Endodermal cell (in vitro differentiated cells): Measurements from ENCODE around the gene GOLGB1. TPM values are rescaled to one million over a fixed set of nuclear protein-coding genes. Genes with fewer than 3 reads are reported as not detected.
"Not testable (repeated sequence)": the region's sequence is repeated elsewhere in the genome, so short reads cannot be mapped to it uniquely, and the experiment has no call there.

Experiments
- DNase-seq: peaks from one replicate; pipeline ENCODE4 v3.0.0-alpha.2; 2017
- H3K27ac ChIP-seq: 2 replicates; pipeline ENCODE4 v1.5.1; 2013; ENCODE audit warnings: mild to moderate bottlenecking, low read depth, low read length, moderate library complexity
- H3K27me3 ChIP-seq: 2 replicates; pipeline ENCODE4 v1.6.1; 2013; ENCODE audit warnings: mild to moderate bottlenecking, low read length, moderate library complexity; ENCODE audit not compliant: insufficient read depth, control insufficient read depth, poor library complexity, severe bottlenecking
- H3K36me3 ChIP-seq: 2 replicates; pipeline ENCODE4 v1.7.0; 2013; ENCODE audit warnings: mild to moderate bottlenecking, low read length, moderate library complexity; ENCODE audit not compliant: control insufficient read depth, insufficient read depth
- H3K4me1 ChIP-seq: one replicate; pipeline ENCODE4 v1.7.0; 2013; ENCODE audit warnings: low read length; ENCODE audit not compliant: control insufficient read depth, insufficient read depth
- H3K4me3 ChIP-seq: 2 replicates; pipeline ENCODE4 v1.5.1; 2013; ENCODE audit warnings: mild to moderate bottlenecking, low read length, moderate library complexity
- H3K9ac ChIP-seq: 2 replicates; pipeline ENCODE4 v1.6.1; 2013; ENCODE audit warnings: mild to moderate bottlenecking, low read length, moderate library complexity; ENCODE audit not compliant: poor library complexity, severe bottlenecking; ENCODE audit errors: extremely low read depth
- H3K9me3 ChIP-seq: 2 replicates; pipeline ENCODE4 v1.6.1; 2013; ENCODE audit warnings: mild to moderate bottlenecking, low read length, moderate library complexity; ENCODE audit not compliant: control insufficient read depth
- H3K27ac Mint-ChIP-seq: 2 replicates; pipeline ENCODE4 v1.8.0; 2020; ENCODE audit warnings: mixed read lengths
- H3K27me3 Mint-ChIP-seq: 2 replicates; pipeline ENCODE4 v1.8.0; 2021; ENCODE audit warnings: mild to moderate bottlenecking, mixed read lengths; ENCODE audit not compliant: insufficient read depth
- H3K36me3 Mint-ChIP-seq: 2 replicates; pipeline ENCODE4 v1.8.0; 2020; ENCODE audit warnings: low read depth, mixed read lengths
- H3K4me1 Mint-ChIP-seq: 2 replicates; pipeline ENCODE4 v1.8.0; 2020; ENCODE audit warnings: mixed read lengths
- H3K4me3 Mint-ChIP-seq: 2 replicates; pipeline ENCODE4 v1.8.0; 2020; ENCODE audit warnings: mild to moderate bottlenecking, moderate library complexity, mixed read lengths
- H3K9me3 Mint-ChIP-seq: 2 replicates; pipeline ENCODE4 v1.8.0; 2020; ENCODE audit warnings: mild to moderate bottlenecking, mixed read lengths
- WGBS, 2 experiments: methylation state at CpG; one replicate each; pipeline versions ENCODE4 v1.1.5 to v1.1.7; 2013; ENCODE audit warnings: missing lambda C conversion rate in 2 of 2, mixed read lengths in 1 of 2; ENCODE audit not compliant: insufficient coverage in 1 of 2, insufficient read length in 1 of 2; 5-methylcytosine and 5-hydroxymethylcytosine counted together
- total RNA-seq, 2 donors: library from RNA; stranded (reverse); fragmentation: NEBNext Ultra II Directional in 1 of 2; extraction: Animal tissue kit (Norgen Biotek cat#: 25700) in 1 of 2; gene quantifications; 2 replicates in 1 of 2; 3 replicates in 1 of 2; pipeline ENCODE4 v1.2.1, GENCODE V29; 2021
- TF ChIP-seq, protein P1 (sequence below): fragments of 200-600 bp; sonication (generic); conservative IDR thresholded peaks from 2 replicates; pipeline ENCODE4 v1.5.0; 2021; ENCODE audit warnings: antibody characterized with exemption, mild to moderate bottlenecking

GOLGB1 gene
- total RNA-seq, 2 donors from 2014 or later = 47.8 to 53.0 TPM

- Mint-ChIP-seq H3K4me3 (no peak overlapping the region), H3K9me3 (no peaks in the 10 kb centered on the region), H3K27ac (no peak overlapping the region), H3K27me3 (peaks cover 15% of the 10 kb centered on the region), H3K4me1 (peaks cover 5% of the 10 kb centered on the region), H3K36me3 (no peaks in the 10 kb centered on the region)
- H3K27ac ChIP-seq = no peak overlapping the region
- DNase-seq = no peak
- peaks cover 5% of the 10 kb centered on the region for H3K4me1 ChIP-seq
- peak overlapping the region; percentile 67 for H3K9ac ChIP-seq
- TF ChIP-seq, protein P1, sequence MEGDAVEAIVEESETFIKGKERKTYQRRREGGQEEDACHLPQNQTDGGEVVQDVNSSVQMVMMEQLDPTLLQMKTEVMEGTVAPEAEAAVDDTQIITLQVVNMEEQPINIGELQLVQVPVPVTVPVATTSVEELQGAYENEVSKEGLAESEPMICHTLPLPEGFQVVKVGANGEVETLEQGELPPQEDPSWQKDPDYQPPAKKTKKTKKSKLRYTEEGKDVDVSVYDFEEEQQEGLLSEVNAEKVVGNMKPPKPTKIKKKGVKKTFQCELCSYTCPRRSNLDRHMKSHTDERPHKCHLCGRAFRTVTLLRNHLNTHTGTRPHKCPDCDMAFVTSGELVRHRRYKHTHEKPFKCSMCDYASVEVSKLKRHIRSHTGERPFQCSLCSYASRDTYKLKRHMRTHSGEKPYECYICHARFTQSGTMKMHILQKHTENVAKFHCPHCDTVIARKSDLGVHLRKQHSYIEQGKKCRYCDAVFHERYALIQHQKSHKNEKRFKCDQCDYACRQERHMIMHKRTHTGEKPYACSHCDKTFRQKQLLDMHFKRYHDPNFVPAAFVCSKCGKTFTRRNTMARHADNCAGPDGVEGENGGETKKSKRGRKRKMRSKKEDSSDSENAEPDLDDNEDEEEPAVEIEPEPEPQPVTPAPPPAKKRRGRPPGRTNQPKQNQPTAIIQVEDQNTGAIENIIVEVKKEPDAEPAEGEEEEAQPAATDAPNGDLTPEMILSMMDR = no peak
- no peaks in the 10 kb centered on the region for H3K9me3 ChIP-seq
- WGBS, 2 experiments = 0% methylated on average over 4 to 9 of the region's 9 CpGs
- no peaks in the 10 kb centered on the region for H3K36me3 ChIP-seq
- peaks cover 28% of the 10 kb centered on the region for H3K27me3 ChIP-seq
- peak overlapping the region; percentile 86 for H3K4me3 ChIP-seq
Measured at GRCh38 chr3:121750087-121750415, 510 bp upstream of the GOLGB1 start.

DNA sequence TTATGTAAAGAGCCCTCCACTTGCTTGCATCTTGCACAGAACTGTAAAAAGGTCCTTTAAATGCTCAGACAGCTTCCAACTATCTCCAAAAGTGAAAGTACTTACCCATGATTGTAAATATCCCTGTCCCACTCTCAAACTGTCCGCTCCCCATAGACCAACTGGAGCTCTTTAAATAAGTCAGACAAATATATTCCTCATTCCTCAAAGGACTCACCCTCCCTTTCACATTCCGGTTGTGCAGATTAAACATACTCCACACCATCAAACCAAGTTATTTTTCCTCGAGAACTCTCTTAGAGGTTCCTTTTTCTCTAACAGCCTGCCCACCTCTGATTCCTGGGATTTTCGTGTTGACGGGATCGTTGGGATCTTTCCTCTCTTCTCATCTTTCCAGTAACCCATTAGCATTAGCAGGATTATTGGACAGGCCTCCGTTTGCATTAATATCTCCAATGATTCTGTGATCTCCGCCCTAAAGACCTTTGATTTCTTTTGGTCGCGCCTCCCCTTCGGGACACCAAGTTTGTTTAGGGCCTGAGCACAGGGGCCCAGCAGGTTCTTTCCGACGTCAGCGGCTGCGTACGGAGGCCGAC, 763 bp downstream of the GOLGB1 start:
- no peak for DNase-seq
- 5 to 9% methylated on average over 11 to 17 of the region's 17 CpGs for WGBS, 2 experiments
- H3K27ac ChIP-seq = peak overlapping the region; percentile 87

DNA sequence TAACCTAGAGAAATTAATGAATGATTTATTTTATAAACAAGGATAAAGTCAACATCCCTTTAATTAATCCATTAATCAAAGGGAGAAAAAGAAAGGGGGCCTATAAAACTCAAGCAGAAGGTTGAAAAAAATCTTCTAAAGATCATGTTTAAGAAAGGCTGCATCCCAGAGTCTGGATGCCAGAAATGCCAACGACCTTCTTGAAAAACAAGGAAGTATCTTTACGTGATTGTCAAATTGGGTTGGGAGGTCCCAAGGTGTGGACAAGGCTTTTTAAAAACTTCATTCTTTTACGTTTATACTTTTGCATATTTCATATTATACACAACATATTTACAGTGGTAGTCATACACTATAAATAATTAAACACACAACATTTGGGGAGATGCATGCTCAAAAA, 1.6 kb downstream of the GOLGB1 start:
- peaks cover 3% of the 10 kb centered on the region for H3K9me3 Mint-ChIP-seq
- Histone ChIP-seq H3K4me3 (peak overlapping the region; percentile 86), H3K9me3 (peaks cover 3% of the 10 kb centered on the region), H3K4me1 (peaks cover 5% of the 10 kb centered on the region), H3K27ac (no peak overlapping the region), H3K9ac (peak overlapping the region; percentile 98), H3K27me3 (peaks cover 12% of the 10 kb centered on the region), H3K36me3 (peaks cover 4% of the 10 kb centered on the region)
- H3K27ac Mint-ChIP-seq = no peak overlapping the region
- no peak for DNase-seq
- WGBS, 2 experiments = 45 to 63% methylated on average over 2 to 3 of the region's 3 CpGs
- peaks cover 5% of the 10 kb centered on the region for H3K4me1 Mint-ChIP-seq
- TF ChIP-seq, protein P1 = no peak
- H3K27me3 Mint-ChIP-seq = peaks cover 11% of the 10 kb centered on the region
- H3K36me3 Mint-ChIP-seq = peaks cover 5% of the 10 kb centered on the region
- no peak overlapping the region for H3K4me3 Mint-ChIP-seq

More for the DNA sequence above, 763 bp downstream of the GOLGB1 start:
- Mint-ChIP-seq H3K4me3 (no peak overlapping the region), H3K36me3 (peaks cover 2% of the 10 kb centered on the region), H3K27ac (no peak overlapping the region), H3K9me3 (no peaks in the 10 kb centered on the region), H3K4me1 (peaks cover 5% of the 10 kb centered on the region), H3K27me3 (peaks cover 12% of the 10 kb centered on the region)
- H3K27me3 ChIP-seq = peaks cover 20% of the 10 kb centered on the region
- H3K4me1 ChIP-seq = peaks cover 5% of the 10 kb centered on the region
- H3K36me3 ChIP-seq = no peaks in the 10 kb centered on the region
- peak overlapping the region; percentile 98 for H3K9ac ChIP-seq
- TF ChIP-seq, protein P1 = no peak
- H3K4me3 ChIP-seq = peak overlapping the region; percentile 86
- H3K9me3 ChIP-seq = no peaks in the 10 kb centered on the region

- not testable (repeated sequence) for H3K4me1 ChIP-seq, H3K9me3 ChIP-seq, DNase-seq, H3K4me1 Mint-ChIP-seq, H3K27me3 ChIP-seq, H3K27ac Mint-ChIP-seq, H3K9ac ChIP-seq, H3K4me3 ChIP-seq, H3K27ac ChIP-seq, H3K27me3 Mint-ChIP-seq, H3K4me3 Mint-ChIP-seq
- 94 to 100% methylated on average over 2 of the region's 2 CpGs for WGBS, 2 experiments
- Mint-ChIP-seq H3K36me3 (peaks cover 16% of the 10 kb centered on the region), H3K9me3 (peaks cover 10% of the 10 kb centered on the region)
- H3K36me3 ChIP-seq = peaks cover 15% of the 10 kb centered on the region
Measured at GRCh38 chr3:121743106-121743505, 6.4 kb downstream of the GOLGB1 start.
